Fibroblast of pulmonary artery (primary cell): ENCODE measurements around the gene YIPF1.
"Not testable (repeated sequence)": the region's sequence is repeated elsewhere in the genome, so short reads cannot be mapped to it uniquely, and the experiment has no call there.

Experiments used
- DNase-seq: peaks from one replicate; pipeline ENCODE4 v3.0.0-alpha.2; 2010; ENCODE audit warnings: low read depth
- H3K4me3 ChIP-seq: replicated peaks from 2 replicates; pipeline ENCODE4 v1.5.1; 2011; ENCODE audit warnings: low read depth, mild to moderate bottlenecking, control low read depth, low read length, moderate library complexity
- CTCF ChIP-seq: IDR thresholded peaks from 2 replicates; pipeline ENCODE4 v1.5.1; 2011; ENCODE audit warnings: mild to moderate bottlenecking, control low read depth, low read length, inconsistent platforms; ENCODE audit errors: missing control alignments

YIPF1 gene

GRCh38 chr1:53834776-53835175, 54.8 kb downstream of the YIPF1 start:
- DNase-seq, result no peak
- H3K4me3 ChIP-seq, result no peak overlapping the region
- TF ChIP-seq CTCF, result no peak

GRCh38 chr1:53833393-53833792, 56.2 kb downstream of the YIPF1 start:
- TF ChIP-seq CTCF, result no peak
- H3K4me3 ChIP-seq, result no peak overlapping the region
- no peak for DNase-seq

GRCh38 chr1:53826367-53826766, 63.2 kb downstream of the YIPF1 start:
- peak; percentile 30 for DNase-seq
- peak; percentile 30 for TF ChIP-seq CTCF

GRCh38 chr1:53825306-53825705, 64.3 kb downstream of the YIPF1 start:
- DNase-seq, result no peak
- TF ChIP-seq CTCF, result no peak
- H3K4me3 ChIP-seq, result no peak overlapping the region

More at GRCh38 chr1:53826367-53826766, 63.2 kb downstream of the YIPF1 start:
- no peak overlapping the region for H3K4me3 ChIP-seq

GRCh38 chr1:53822931-53823330, 66.7 kb downstream of the YIPF1 start:
- H3K4me3 ChIP-seq, result no peak overlapping the region
- no peak for TF ChIP-seq CTCF
- DNase-seq, result no peak

- H3K4me3 ChIP-seq, result no peak overlapping the region
- no peak for DNase-seq
- TF ChIP-seq CTCF, result no peak
Observed at GRCh38 chr1:53821380-53821779, 68.2 kb downstream of the YIPF1 start.

- no peak for TF ChIP-seq CTCF
- DNase-seq, result no peak
Observed at GRCh38 chr1:53819387-53819786, 70.2 kb downstream of the YIPF1 start.

GRCh38 chr1:53816584-53816983, 73.0 kb downstream of the YIPF1 start:
- DNase-seq, H3K4me3 ChIP-seq: not testable (repeated sequence)

More at GRCh38 chr1:53819387-53819786, 70.2 kb downstream of the YIPF1 start:
- no peak overlapping the region for H3K4me3 ChIP-seq

- H3K4me3 ChIP-seq, DNase-seq: not testable (repeated sequence)
Observed at GRCh38 chr1:53815484-53815883, 74.1 kb downstream of the YIPF1 start.
